AG04449 (cell line): ENCODE measurements around the gene ZNF385A.

Experiments used
- CTCF ChIA-PET: fragments of 350-600 bp; formaldehyde crosslinking; extraction: SDS; loops from one replicate; lab custom pipeline; 2021; ENCODE audit warnings: antibody characterized with exemption; lab: Yijun Ruan, JAX
- POLR2A ChIA-PET: fragments of 400-600, 350-600 bp; formaldehyde crosslinking; extraction: SDS; loops from one replicate; lab custom pipeline; 2020; ENCODE audit warnings: antibody characterized with exemption, inconsistent platforms; lab: Yijun Ruan, JAX
- DNase-seq: peaks from one replicate; pipeline ENCODE4 v3.0.0-alpha.2; 2010; ENCODE audit warnings: low read depth, low spot score
- H3K4me3 ChIP-seq: 2 replicates; pipeline ENCODE4 v1.5.1; 2011; ENCODE audit warnings: low read depth, mild to moderate bottlenecking, control low read depth, low read length
- TF ChIP-seq, protein P1 (sequence below): IDR thresholded peaks from one replicate; pipeline ENCODE4 v1.5.1; 2011; ENCODE audit warnings: mild to moderate bottlenecking, moderate library complexity, low read length, control low read depth, inconsistent platforms; ENCODE audit not compliant: insufficient read depth; ENCODE audit errors: missing control alignments

ZNF385A gene

DNA sequence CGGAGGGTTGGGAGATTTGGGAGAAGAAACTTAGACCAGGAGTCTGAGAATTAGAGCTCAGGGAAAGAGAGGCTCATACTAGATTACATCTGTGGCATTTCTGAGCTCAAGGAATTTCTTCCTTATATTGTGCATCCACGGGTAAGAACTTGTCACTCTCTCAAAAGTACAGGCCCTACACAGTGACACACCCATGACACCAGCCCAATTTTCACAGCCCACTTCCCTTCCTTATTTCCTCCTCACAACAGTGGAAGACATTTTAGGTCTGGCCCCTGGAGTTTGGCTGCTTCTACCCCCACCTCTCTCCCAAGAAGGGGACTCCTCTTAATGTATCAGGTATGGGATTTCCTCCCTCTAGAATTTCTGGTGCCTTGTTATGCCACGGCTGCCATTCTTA is 9.2 kb upstream of the ZNF385A start:
- no peak overlapping the region for H3K4me3 ChIP-seq
- CTCF ChIA-PET: interaction anchor here (0.6 to 4.1 kb wide), 19 partner anchors 9 to 100 kb away, joined by 3 to 76 read pairs (median 6); partner anchors contain the start of genes COPZ1 and ZNF385A
- TF ChIP-seq, protein P1, sequence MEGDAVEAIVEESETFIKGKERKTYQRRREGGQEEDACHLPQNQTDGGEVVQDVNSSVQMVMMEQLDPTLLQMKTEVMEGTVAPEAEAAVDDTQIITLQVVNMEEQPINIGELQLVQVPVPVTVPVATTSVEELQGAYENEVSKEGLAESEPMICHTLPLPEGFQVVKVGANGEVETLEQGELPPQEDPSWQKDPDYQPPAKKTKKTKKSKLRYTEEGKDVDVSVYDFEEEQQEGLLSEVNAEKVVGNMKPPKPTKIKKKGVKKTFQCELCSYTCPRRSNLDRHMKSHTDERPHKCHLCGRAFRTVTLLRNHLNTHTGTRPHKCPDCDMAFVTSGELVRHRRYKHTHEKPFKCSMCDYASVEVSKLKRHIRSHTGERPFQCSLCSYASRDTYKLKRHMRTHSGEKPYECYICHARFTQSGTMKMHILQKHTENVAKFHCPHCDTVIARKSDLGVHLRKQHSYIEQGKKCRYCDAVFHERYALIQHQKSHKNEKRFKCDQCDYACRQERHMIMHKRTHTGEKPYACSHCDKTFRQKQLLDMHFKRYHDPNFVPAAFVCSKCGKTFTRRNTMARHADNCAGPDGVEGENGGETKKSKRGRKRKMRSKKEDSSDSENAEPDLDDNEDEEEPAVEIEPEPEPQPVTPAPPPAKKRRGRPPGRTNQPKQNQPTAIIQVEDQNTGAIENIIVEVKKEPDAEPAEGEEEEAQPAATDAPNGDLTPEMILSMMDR: no peak
- DNase-seq: no peak
- POLR2A ChIA-PET: interaction anchor here (1.1 kb wide), 2 partner anchors 10 to 18 kb away, joined by 3 read pairs; no protein-coding TSS in a partner anchor

DNA sequence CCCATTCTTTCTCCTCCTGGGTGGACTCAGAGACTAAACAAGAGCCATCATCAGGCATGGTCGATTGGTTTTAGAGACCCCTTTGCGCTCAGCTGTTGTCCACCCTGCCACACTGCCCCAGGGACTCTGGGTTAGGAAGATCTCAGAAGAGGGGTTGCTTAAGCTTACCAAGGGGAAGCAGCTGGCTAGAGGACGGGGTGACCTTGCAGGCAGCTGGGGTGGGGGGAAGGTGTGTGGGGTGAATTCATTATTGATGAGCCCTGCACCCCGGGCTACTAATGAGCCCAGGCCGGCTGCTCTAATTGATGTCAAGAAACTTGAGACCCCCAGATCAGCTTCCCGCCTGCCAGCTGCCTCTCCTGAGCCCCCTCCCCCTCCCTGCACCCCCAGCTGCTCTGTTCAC is 8.7 kb upstream of the ZNF385A start:
- ChIA-PET POLR2A (interaction anchor here (1.1 kb wide), 2 partner anchors 11 to 18 kb away, joined by 3 read pairs; no protein-coding TSS in a partner anchor), CTCF (interaction anchor here (0.7 to 4.1 kb wide), 18 partner anchors 8 to 99 kb away, joined by 3 to 76 read pairs (median 6); partner anchors contain the start of genes COPZ1 and ZNF385A)
- TF ChIP-seq, protein P1: no peak
- no peak overlapping the region for H3K4me3 ChIP-seq
- no peak for DNase-seq

DNA sequence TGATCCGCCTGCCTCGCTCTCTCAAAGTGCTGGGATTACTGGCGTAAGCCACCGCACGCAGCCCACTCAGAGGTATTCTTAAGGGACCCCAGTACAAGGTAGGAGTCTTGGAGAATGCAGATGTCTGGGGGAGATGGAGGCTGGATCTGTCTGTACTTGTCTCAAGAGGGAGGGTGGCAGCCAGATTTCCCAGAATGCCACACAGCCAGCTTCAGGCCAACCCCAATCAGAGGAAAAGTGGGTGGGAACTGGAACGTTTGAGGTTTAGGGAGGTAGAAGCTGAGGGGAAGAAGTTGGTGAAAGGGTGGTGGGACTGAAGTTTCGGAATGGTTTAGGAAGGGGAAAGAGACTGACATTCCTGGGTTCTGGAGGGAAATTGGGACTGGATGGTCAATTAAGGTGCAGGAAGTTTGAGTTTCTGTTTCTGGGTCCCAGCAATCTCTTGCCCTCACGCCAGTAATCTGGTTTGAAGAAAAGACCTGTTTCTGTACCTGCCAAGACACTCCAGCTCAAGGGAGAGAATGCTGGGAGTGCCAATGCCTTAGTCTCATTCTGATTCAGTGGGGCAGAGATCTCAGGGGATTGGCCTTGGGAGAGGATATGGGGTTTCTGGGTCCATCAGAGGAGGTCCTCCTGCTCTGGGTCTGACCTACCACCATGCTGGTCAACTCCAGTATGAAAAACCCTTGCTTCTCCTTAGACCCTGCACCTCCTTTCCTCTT is 8.1 kb upstream of the ZNF385A start:
- POLR2A ChIA-PET: interaction anchor here (1.1 kb wide), 2 partner anchors 11 to 19 kb away, joined by 3 read pairs; no protein-coding TSS in a partner anchor
- TF ChIP-seq, protein P1: no peak
- no peak for DNase-seq
- H3K4me3 ChIP-seq: no peak overlapping the region
- CTCF ChIA-PET: interaction anchor here (0.9 to 4.1 kb wide), 17 partner anchors 8 to 68 kb away, joined by 3 to 76 read pairs (median 6); partner anchors contain the start of genes COPZ1 and ZNF385A

DNA sequence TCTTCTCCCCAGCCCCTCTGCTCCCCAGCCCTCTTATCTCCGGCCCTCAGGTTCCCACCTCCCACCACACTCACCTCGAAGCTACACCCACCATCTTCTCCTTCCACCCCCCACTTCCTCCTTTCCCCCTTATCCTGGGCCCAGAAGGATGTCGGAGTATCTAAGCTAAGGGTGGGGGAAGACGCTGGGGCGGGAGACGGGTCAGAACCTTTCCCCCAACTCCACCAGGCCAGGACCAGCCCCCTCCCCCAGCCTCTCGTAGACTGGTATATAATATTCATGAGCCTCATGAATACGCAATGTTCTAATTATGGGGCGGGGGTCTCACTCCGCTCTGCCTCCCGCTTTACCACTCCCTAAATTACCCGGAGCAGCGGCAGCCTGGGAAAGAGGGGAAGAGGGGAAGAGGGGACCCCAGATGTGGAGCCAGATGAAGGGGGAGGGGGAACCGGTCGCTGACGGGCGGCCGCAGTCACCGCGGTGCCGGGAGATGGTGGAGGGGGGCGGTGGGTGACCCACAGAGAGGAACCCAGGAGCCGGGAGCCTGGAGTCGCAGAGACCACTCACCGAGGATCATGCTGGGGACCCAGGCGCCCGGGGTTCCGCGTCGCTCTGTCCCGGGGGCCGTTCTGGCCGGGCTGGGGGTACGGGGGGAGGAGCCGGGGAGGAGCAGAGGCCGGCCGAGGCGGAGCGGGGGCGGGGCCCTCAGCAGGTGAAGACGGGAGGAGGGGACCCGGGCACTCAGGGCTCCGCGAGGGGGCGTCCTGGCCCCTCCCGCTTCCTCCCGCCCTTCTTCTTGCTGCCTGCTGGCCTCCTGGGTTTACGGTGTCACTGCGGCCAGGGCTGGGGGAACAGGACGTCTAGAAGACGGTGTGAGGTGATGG is 6.4 kb upstream of the ZNF385A start:
- TF ChIP-seq, protein P1: no peak
- CTCF ChIA-PET: interaction anchor here (1.0 to 4.1 kb wide), 7 partner anchors 9 to 50 kb away, joined by 3 to 76 read pairs (median 6); no protein-coding TSS in a partner anchor
- no peak overlapping the region for H3K4me3 ChIP-seq
- DNase-seq: no peak
- POLR2A ChIA-PET: no interaction called here

DNA sequence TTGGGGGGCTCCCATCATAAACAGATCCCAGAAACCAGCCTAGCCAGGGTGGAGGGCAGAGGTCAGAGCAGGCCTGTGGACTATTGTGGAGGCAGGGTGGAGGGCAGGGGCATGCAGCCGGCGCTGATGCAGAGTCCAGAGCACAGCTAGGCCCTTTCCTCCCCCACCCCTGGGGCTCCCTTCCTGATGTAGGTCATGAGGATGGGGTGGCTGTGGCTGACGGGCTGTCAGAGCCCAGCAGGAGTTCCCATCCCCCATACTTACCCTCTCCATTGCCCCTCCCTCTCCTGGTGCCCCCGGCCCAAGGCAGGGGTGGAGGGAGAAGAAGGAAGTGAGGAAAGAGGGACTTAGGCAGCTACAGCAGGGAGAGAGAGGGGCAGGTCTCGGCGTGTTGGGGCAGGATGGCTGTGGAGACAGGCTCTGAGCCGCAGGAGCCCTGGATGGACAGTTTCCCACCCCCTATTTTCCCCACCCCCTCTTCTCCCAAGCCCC is 5.7 kb upstream of the ZNF385A start:
- ChIA-PET CTCF (interaction anchor here (1.2 to 4.1 kb wide), 5 partner anchors 9 to 50 kb away, joined by 3 to 76 read pairs (median 6); no protein-coding TSS in a partner anchor), POLR2A (no interaction called here)
- TF ChIP-seq, protein P1: no peak
- no peak overlapping the region for H3K4me3 ChIP-seq
- no peak for DNase-seq
